K562 (cell line): ENCODE data around the gene PPT1. TPM values are rescaled to one million over a fixed set of nuclear protein-coding genes. Genes with fewer than 3 reads are reported as not detected.

Source experiments
- ATAC-seq: fragments of 200-7000 bp; cut with Tn5 transposase; 3 replicates; pipeline ENCODE4 v1.9.1; 2020; ENCODE audit warnings: moderate library complexity
- BruUV-seq: library from RNA; stranded (reverse); fragments of 400-500 nt; replicated peaks from 2 replicates; lab custom pipeline; 2021; lab: Mats Ljungman, UMichigan
- CTCF ChIA-PET: fragments of 300-600 bp; formaldehyde crosslinking; extraction: SDS; loops from one replicate; lab custom pipeline; 2021; ENCODE audit warnings: low intra/inter-chr PET ratio; lab: Yijun Ruan, JAX
- POLR2A ChIA-PET: fragments of 300-600, 350-650 bp; sonication (Branson Sonifier 250); formaldehyde crosslinking; extraction: SDS; loops from one replicate; lab custom pipeline; 2021; ENCODE audit warnings: antibody characterized with exemption, inconsistent platforms; lab: Yijun Ruan, JAX
- DNase-seq, 4 experiments: peaks; one replicate each; pipeline versions ENCODE4 v3.0.0 to v3.0.0-alpha.2; 2011 to 2018; ENCODE audit warnings: low spot score in 3 of 4, mixed read lengths in 3 of 4; ENCODE audit errors: extremely low read depth in 1 of 4
- FAIRE-seq: peaks from 2 replicates; lab custom pipeline; 2011; peaks lifted over from hg19 to GRCh38; lab: Jason Lieb, UNC
- H2AFZ ChIP-seq: 2 replicates; pipeline ENCODE4 v1.6.0; 2011; ENCODE audit warnings: low read depth, low read length, control low read depth, inconsistent platforms
- H3K27ac ChIP-seq: fragments of 200-600 bp; 3 replicates; pipeline ENCODE4 v1.8.0; 2011; ENCODE audit warnings: low read depth, mild to moderate bottlenecking, control low read depth, inconsistent platforms, low read length, moderate library complexity, mixed read lengths; ENCODE audit errors: extremely low read depth
- H3K27me3 ChIP-seq, 2 experiments: fragments of 300-600 bp in 1 of 2; 2 replicates in 1 of 2; 3 replicates in 1 of 2; pipeline versions ENCODE4 v1.6.0 to v1.8.0; 2011; ENCODE audit warnings: inconsistent platforms in 2 of 2, low read length in 2 of 2, mild to moderate bottlenecking in 1 of 2, mixed read lengths in 1 of 2, moderate library complexity in 1 of 2; ENCODE audit not compliant: control insufficient read depth in 2 of 2, insufficient read depth in 2 of 2
- H3K36me3 ChIP-seq: fragments of 300-600 bp; 3 replicates; pipeline ENCODE4 v1.8.0; 2011; ENCODE audit warnings: mild to moderate bottlenecking, low read length, inconsistent platforms; ENCODE audit not compliant: control insufficient read depth, insufficient read depth
- H3K4me1 ChIP-seq, 2 experiments: fragments of 200-600 bp in 1 of 2; replicated peaks in 1 of 2; 2 replicates in 1 of 2; 3 replicates in 1 of 2; pipeline versions ENCODE4 v1.5.1 to v1.8.0; 2011; ENCODE audit warnings: inconsistent platforms in 2 of 2, low read length in 2 of 2, mild to moderate bottlenecking in 1 of 2, mixed read lengths in 1 of 2, moderate library complexity in 1 of 2; ENCODE audit not compliant: control insufficient read depth in 2 of 2, insufficient read depth in 2 of 2
- H3K4me2 ChIP-seq: 2 replicates; pipeline ENCODE4 v1.6.1; 2011; ENCODE audit warnings: low read length, control low read depth, inconsistent platforms, mixed read lengths; ENCODE audit not compliant: insufficient read depth
- H3K4me3 ChIP-seq: fragments of 200-600 bp; sonication (generic), shearing (Covaris generic); 2 replicates; pipeline ENCODE4 v1.5.1; 2016; ENCODE audit warnings: control low read depth, inconsistent platforms
- H3K79me2 ChIP-seq: fragments of 200-600 bp; 3 replicates; pipeline ENCODE4 v1.8.0; 2011; ENCODE audit warnings: low read length, inconsistent platforms; ENCODE audit not compliant: control insufficient read depth, insufficient read depth
- H3K9ac ChIP-seq, 2 experiments: 2 replicates each; pipeline versions ENCODE4 v1.6.0 to v1.6.1; 2011; ENCODE audit warnings: low read depth in 2 of 2, low read length in 2 of 2, control low read depth in 1 of 2, inconsistent platforms in 1 of 2, mild to moderate bottlenecking in 1 of 2, mixed read lengths in 1 of 2; ENCODE audit not compliant: insufficient read depth in 1 of 2
- H3K9me1 ChIP-seq: one replicate; pipeline ENCODE4 v1.6.0; 2011; ENCODE audit warnings: inconsistent platforms, mild to moderate bottlenecking, low read length, moderate library complexity; ENCODE audit not compliant: control insufficient read depth, insufficient read depth
- H3K9me3 ChIP-seq: replicated peaks from 2 replicates; pipeline ENCODE4 v1.5.1; 2011; ENCODE audit warnings: low read depth, low read length, inconsistent platforms; ENCODE audit not compliant: control insufficient read depth, insufficient read depth
- H4K20me1 ChIP-seq: replicated peaks from 2 replicates; pipeline ENCODE4 v1.6.1; 2011; ENCODE audit warnings: low read length, inconsistent platforms, mixed read lengths; ENCODE audit not compliant: control insufficient read depth, insufficient read depth
- C11orf30 ChIP-seq: fragments of 450-650 bp; IDR thresholded peaks from 2 replicates; pipeline ENCODE4 v1.6.1; 2016; ENCODE audit warnings: low read depth, mild to moderate bottlenecking
- CTBP1 ChIP-seq: fragments of 450-650 bp; IDR thresholded peaks from 2 replicates; pipeline ENCODE4 v1.6.1; 2016; ENCODE audit warnings: borderline replicate concordance
- CTCF ChIP-seq, 3 experiments: IDR thresholded peaks in 2 of 3; conservative IDR thresholded peaks in 1 of 3; 2 replicates each; pipeline ENCODE4 v1.5.1; 2011 to 2012; ENCODE audit warnings: low read length in 3 of 3, mild to moderate bottlenecking in 3 of 3, control low read depth in 2 of 3, improper control_type of control experiment in 1 of 3, inconsistent platforms in 1 of 3, low read depth in 1 of 3, mixed read lengths in 1 of 3, moderate library complexity in 1 of 3; ENCODE audit not compliant: insufficient read depth in 2 of 3
- JUND ChIP-seq, 2 experiments: IDR thresholded peaks; 2 replicates in 1 of 2; 3 replicates in 1 of 2; pipeline ENCODE4 v1.6.1; 2011; ENCODE audit warnings: borderline replicate concordance in 2 of 2, low read depth in 2 of 2, low read length in 2 of 2, improper control_type of control experiment in 1 of 2, missing biosample characterization in 1 of 2, missing genetic modification characterization in 1 of 2, missing genetic modification reagents in 1 of 2
- NKRF ChIP-seq: fragments of 450-650 bp; IDR thresholded peaks from 2 replicates; pipeline ENCODE4 v1.6.1; 2016; ENCODE audit warnings: borderline replicate concordance
- POLR2H ChIP-seq: IDR thresholded peaks from 2 replicates; pipeline ENCODE4 v1.6.1; 2016; ENCODE audit warnings: missing genetic modification characterization, low read depth, mild to moderate bottlenecking, control low read depth, missing compliant biosample characterization, moderate library complexity
- RAD21 ChIP-seq, 2 experiments: fragments of 250-450 bp in 1 of 2; fragments of 450-650 bp in 1 of 2; sonication (Bioruptor Pico) in 1 of 2; formaldehyde crosslinking in 1 of 2; IDR thresholded peaks in 1 of 2; conservative IDR thresholded peaks in 1 of 2; 2 replicates each; pipeline versions ENCODE4 v1.4.0 to v1.8.0; 2020 to 2022; ENCODE audit warnings: mild to moderate bottlenecking in 2 of 2, moderate library complexity in 1 of 2
- STAT5B ChIP-seq: fragments of 250-450 bp; sonication (Bioruptor Pico); IDR thresholded peaks from 2 replicates; pipeline ENCODE4 v1.8.0; 2021; ENCODE audit warnings: mild to moderate bottlenecking, inconsistent platforms
- TFAM ChIP-seq: fragments of 250-450 bp; sonication (Bioruptor Pico); conservative IDR thresholded peaks from 2 replicates; pipeline ENCODE4 v1.5.0; 2021; ENCODE audit warnings: mild to moderate bottlenecking, moderate library complexity
- UBTF ChIP-seq, 2 experiments: IDR thresholded peaks; 2 replicates each; pipeline ENCODE4 v1.6.1; 2012; ENCODE audit warnings: improper control_type of control experiment in 2 of 2, low read depth in 2 of 2, low read length in 2 of 2, borderline replicate concordance in 1 of 2
- WGBS: fragments of 100-300 bp; shearing (Covaris generic); methylation state at CpG from one replicate; pipeline ENCODE4 v1.1.6; 2016; ENCODE audit warnings: low coverage, mixed read lengths; ENCODE audit not compliant: insufficient coverage; ENCODE audit errors: missing lambda C conversion rate; 5-methylcytosine and 5-hydroxymethylcytosine counted together
- in situ Hi-C: fragments of 300-500 bp; cut with MboI; formaldehyde crosslinking; loops from 4 replicates; pipeline ENCODE4 v1.15.0; 2018; ENCODE audit warnings: inconsistent platforms, mixed read lengths
- intact Hi-C: fragments of 100-400 bp; cut with micrococcal nuclease; formaldehyde crosslinking; loops from 2 replicates; pipeline ENCODE4 v1.14.2; 2022
- polyA plus RNA-seq, 8 experiments: library from polyadenylated mRNA; depleted of rRNA in 4 of 8; stranded (reverse) in 5 of 8; unstranded in 3 of 8; fragments of >200 nt; fragmentation: Nextera tagmentation in 2 of 8; fragmentation: Illumina TruSeq in 1 of 8; extraction: Ambion mirVana in 2 of 8; extraction: Trizol in 1 of 8; gene quantifications; 2 replicates each; pipeline versions ENCODE4 v1.2.1 to v1.2.3, GENCODE V29; 2011 to 2014; ENCODE audit warnings: inconsistent platforms in 1 of 8, missing spikeins in 1 of 8
- total RNA-seq, 7 experiments: library from RNA; depleted of rRNA in 6 of 7; stranded (reverse); fragments of >200 nt in 6 of 7; fragmentation: Illumina TruSeq in 2 of 7; extraction: Trizol in 2 of 7; gene quantifications; 2 replicates each; pipeline versions ENCODE4 v1.2.1 to v1.2.3, GENCODE V29; 2011 to 2021; ENCODE audit warnings: low replicate concordance in 1 of 7

The PPT1 gene
- total and polyA plus RNA-seq, 9 of the 15 experiments (the other 6 are each of a cell fraction or from before 2014, with no cell fraction given) = 72.2 to 285 (median 143) TPM

GRCh38 chr1:40133839-40134238 is 36.8 kb upstream of the PPT1 start:
- no peak overlapping the region for H3K9ac ChIP-seq
- no TSS peak for BruUV-seq
- no peak for DNase-seq
- H3K36me3 ChIP-seq = no peaks in the 10 kb centered on the region
- no peak overlapping the region for H3K27ac ChIP-seq
- H3K79me2 ChIP-seq = no peaks in the 10 kb centered on the region
- ChIA-PET CTCF (interaction anchor here (0.8 to 1.0 kb wide), 2 partner anchors 8 to 49 kb away, joined by 3 read pairs; no protein-coding TSS in a partner anchor), POLR2A (interaction anchor here (1.0 kb wide), 1 partner anchor 114 kb away, joined by 3 read pairs; the partner anchor contains the start of gene TMCO2)
- ATAC-seq = peak; percentile 62; the same call in 2 of the 3 replicates
- H3K9me1 ChIP-seq = no peaks in the 10 kb centered on the region
- WGBS = 17% methylated on average over 2 of the region's 2 CpGs
- H3K4me1 ChIP-seq = peaks cover 6 to 14% of the 10 kb centered on the region in 2 experiments; a peak in 2 of 5 replicates
- in situ Hi-C loops = no loop called here
- no peak overlapping the region for H3K4me3 ChIP-seq
- peaks cover 1% of the 10 kb centered on the region; the same call in 1 of the 2 replicates for H3K9me3 ChIP-seq
- peak; percentile 75 for FAIRE-seq
- H3K27me3 ChIP-seq = peaks cover 4 to 6% of the 10 kb centered on the region in 2 experiments; a peak in 3 of 5 replicates
- intact Hi-C loops = no loop called here
- H4K20me1 ChIP-seq = no peaks in the 10 kb centered on the region
- no peak overlapping the region for H3K4me2 ChIP-seq
- 0 out of 2 replicates have a peak overlapping the region, but pooled peaks have one; percentile 11 for H2AFZ ChIP-seq
- TF ChIP-seq JUND (IDR thresholded peaks at IDR 0.05; ENCODE audit: borderline replicate concordance, low read depth, low read length) (no peak), JUND (tag; IDR thresholded peaks at IDR 0.05; ENCODE audit: borderline replicate concordance, low read depth, low read length) (no peak), UBTF (IDR thresholded peaks at IDR 0.05; ENCODE audit: borderline replicate concordance in 1 of 2, low read depth in 2 of 2, low read length in 2 of 2) (no peak), CTCF (IDR thresholded peaks at IDR 0.05 in 2 of 3, conservative IDR thresholded peaks at IDR 0.05 in 1 of 3; ENCODE audit: insufficient read depth in 2 of 3, low read depth in 1 of 3, low read length in 3 of 3) (peak; percentile 20 to 41 (median 25); a peak in 2 of 6 replicates), C11orf30 (no peak), TFAM (CRISPR knock-in tag) (no peak), RAD21 (CRISPR knock-in tag; conservative IDR thresholded peaks at IDR 0.05 in 1 of 2, IDR thresholded peaks at IDR 0.05 in 1 of 2) (peak in 1 of 2 experiments; percentile 21; a peak in 1 of 4 replicates), CTBP1 (no peak), STAT5B (CRISPR knock-in tag) (no peak), POLR2H (no peak), NKRF (no peak)
